Hepatocyte (in vitro differentiated cells): Measurements from ENCODE around the gene GOLGA8N. TPM values are rescaled to one million over a fixed set of nuclear protein-coding genes. Genes with fewer than 3 reads are reported as not detected.

ENCODE experiments used
- DNase-seq: peaks from one replicate; pipeline ENCODE4 v3.0.0-alpha.2; 2016; ENCODE audit warnings: low spot score
- H2AFZ ChIP-seq: fragments of 200-600 bp; sonication (generic); 2 replicates; pipeline ENCODE4 v1.6.0; 2016; ENCODE audit warnings: antibody characterized with exemption, mild to moderate bottlenecking
- H3K27ac ChIP-seq: fragments of 200-600 bp; sonication (generic); 2 replicates; pipeline ENCODE4 v1.5.1; 2016; ENCODE audit warnings: mild to moderate bottlenecking
- H3K27me3 ChIP-seq: fragments of 200-600 bp; sonication (generic); 2 replicates; pipeline ENCODE4 v1.6.1; 2016
- H3K36me3 ChIP-seq: fragments of 200-600 bp; sonication (generic); replicated peaks from 2 replicates; pipeline ENCODE4 v1.5.1; 2016; ENCODE audit warnings: low read depth; ENCODE audit not compliant: insufficient read depth
- H3K4me1 ChIP-seq: fragments of 200-600 bp; sonication (generic); 2 replicates; pipeline ENCODE4 v1.5.1; 2016; ENCODE audit warnings: mild to moderate bottlenecking, moderate library complexity; ENCODE audit not compliant: insufficient read depth
- H3K4me2 ChIP-seq: fragments of 200-600 bp; sonication (generic); 2 replicates; pipeline ENCODE4 v1.6.0; 2016
- H3K4me3 ChIP-seq: fragments of 200-600 bp; sonication (generic); 2 replicates; pipeline ENCODE4 v1.5.1; 2016; ENCODE audit warnings: mild to moderate bottlenecking
- H3K79me2 ChIP-seq: fragments of 200-600 bp; sonication (generic); 2 replicates; pipeline ENCODE4 v1.6.0; 2017; ENCODE audit warnings: mild to moderate bottlenecking
- H3K9me2 ChIP-seq: fragments of 200-600 bp; sonication (generic); replicated peaks from 2 replicates; pipeline ENCODE4 v1.6.0; 2017; ENCODE audit warnings: mild to moderate bottlenecking; ENCODE audit not compliant: insufficient read depth
- H3K9me3 ChIP-seq: fragments of 200-600 bp; sonication (generic); 2 replicates; pipeline ENCODE4 v1.5.1; 2016; ENCODE audit warnings: low read depth, mild to moderate bottlenecking
- H4K20me1 ChIP-seq: fragments of 200-600 bp; sonication (generic); 2 replicates; pipeline ENCODE4 v1.6.0; 2016; ENCODE audit warnings: mild to moderate bottlenecking; ENCODE audit not compliant: insufficient read depth, poor library complexity, severe bottlenecking
- CTCF ChIP-seq: fragments of 200-600 bp; sonication (generic); IDR thresholded peaks from 2 replicates; pipeline ENCODE4 v1.5.1; 2016; ENCODE audit warnings: antibody characterized with exemption, mild to moderate bottlenecking; ENCODE audit not compliant: poor library complexity
- EZH2 ChIP-seq: fragments of 200-600 bp; sonication (generic); IDR thresholded peaks from 2 replicates; pipeline ENCODE4 v1.6.1; 2016; ENCODE audit warnings: antibody characterized with exemption, mild to moderate bottlenecking, borderline replicate concordance
- EZH2phosphoT487 ChIP-seq: fragments of 200-600 bp; sonication (generic); IDR thresholded peaks from one replicate; pipeline ENCODE4 v1.6.1; 2018; ENCODE audit warnings: antibody characterized with exemption, mild to moderate bottlenecking, low read depth, moderate library complexity; ENCODE audit not compliant: unreplicated experiment, severe bottlenecking
- WGBS: methylation state at CpG from one replicate; pipeline ENCODE4 v1.1.6; 2016; ENCODE audit warnings: low lambda C conversion rate; ENCODE audit errors: missing lambda C conversion rate; 5-methylcytosine and 5-hydroxymethylcytosine counted together
- polyA plus RNA-seq: library from polyadenylated mRNA; unstranded; fragments of >200 nt; fragmentation: Nextera tagmentation; extraction: Ambion mirVana; gene quantifications from 2 replicates; pipeline ENCODE4 v1.2.1, GENCODE V29; 2016
- total RNA-seq: library from RNA; depleted of rRNA; stranded (reverse); fragments of >200 nt; gene quantifications from 2 replicates; pipeline ENCODE4 v1.2.3, GENCODE V29; 2014

GOLGA8N gene
- total and polyA plus RNA-seq, 2 experiments from 2014 or later = 0.99 to 3.2 TPM

- WGBS = 98% methylated on average over 8 of the region's 8 CpGs
- no peak for TF ChIP-seq EZH2
- TF ChIP-seq CTCF = no peak
- TF ChIP-seq EZH2phosphoT487 = no peak
Measured at GRCh38 chr15:32636908-32637567, 43.8 kb downstream of the GOLGA8N start.

GRCh38 chr15:32637704-32638103, 44.4 kb downstream of the GOLGA8N start:
- no peaks in the 10 kb centered on the region for H3K79me2 ChIP-seq
- H3K27ac ChIP-seq = no peak overlapping the region
- H3K36me3 ChIP-seq = no peaks in the 10 kb centered on the region
- no peak for TF ChIP-seq EZH2
- TF ChIP-seq CTCF = no peak
- no peak for TF ChIP-seq EZH2phosphoT487
- H3K4me1 ChIP-seq = no peaks in the 10 kb centered on the region
- no peak for DNase-seq
- H3K27me3 ChIP-seq = no peaks in the 10 kb centered on the region
- H3K4me3 ChIP-seq = no peak overlapping the region
- H4K20me1 ChIP-seq = no peaks in the 10 kb centered on the region
- H3K9me2 ChIP-seq = no peaks in the 10 kb centered on the region
- H2AFZ ChIP-seq = no peak overlapping the region
- 93% methylated on average over 1 of the region's 1 CpG for WGBS
- no peak overlapping the region for H3K4me2 ChIP-seq
- H3K9me3 ChIP-seq = no peaks in the 10 kb centered on the region

More at GRCh38 chr15:32636908-32637567, 43.8 kb downstream of the GOLGA8N start:
- Histone ChIP-seq H3K27me3 (no peaks in the 10 kb centered on the region), H3K4me3 (no peak overlapping the region), H3K4me2 (no peak overlapping the region), H3K79me2 (no peaks in the 10 kb centered on the region), H3K9me2 (no peaks in the 10 kb centered on the region), H3K36me3 (no peaks in the 10 kb centered on the region), H3K27ac (no peak overlapping the region), H3K9me3 (no peaks in the 10 kb centered on the region), H4K20me1 (no peaks in the 10 kb centered on the region), H3K4me1 (no peaks in the 10 kb centered on the region), H2AFZ (no peak overlapping the region)
- DNase-seq = no peak

GRCh38 chr15:32641517-32642059, 48.3 kb downstream of the GOLGA8N start, which contains the start of gene SCG5:
SCG5 (plus strand) TSS chr15:32641710; CDS start chr15:32643593, 1,883 bp downstream.
- H3K4me1 ChIP-seq = no peaks in the 10 kb centered on the region
- DNase-seq = peak; percentile 66
- no peaks in the 10 kb centered on the region for H3K79me2 ChIP-seq
- TF ChIP-seq EZH2 (no peak), CTCF (no peak), EZH2phosphoT487 (no peak)
- H3K27me3 ChIP-seq = no peaks in the 10 kb centered on the region
- H2AFZ ChIP-seq = peak within 1 kb of the TSS; percentile 88
- H3K9me3 ChIP-seq = no peaks in the 10 kb centered on the region
- H3K27ac ChIP-seq = no peak within 1 kb of the TSS
- H3K36me3 ChIP-seq = no peaks in the 10 kb centered on the region
- H3K9me2 ChIP-seq = no peaks in the 10 kb centered on the region
- peak within 1 kb of the TSS; percentile 24 for H3K4me3 ChIP-seq
- WGBS = 11% methylated on average over 22 of the region's 22 CpGs
- peak within 1 kb of the TSS; percentile 85 for H3K4me2 ChIP-seq
- no peaks in the 10 kb centered on the region for H4K20me1 ChIP-seq
